ENCODE data around the gene SYNCRIP. TPM values are rescaled to one million over a fixed set of nuclear protein-coding genes. Genes with fewer than 3 reads are reported as not detected.
"Not testable (repeated sequence)": the region's sequence is repeated elsewhere in the genome, so short reads cannot be mapped to it uniquely, and the experiment has no call there.

Gene SYNCRIP
- total RNA-seq, 2 experiments from 2014 or later = 136 to 137 TPM

GRCh38 chr6:85593438-85594196 is 49.1 kb downstream of the SYNCRIP start, which contains the start of gene SNX14:
Gene SNX14, minus strand, starts transcription at chr6:85593858. Its CDS starts 140 bp downstream, at chr6:85593718.
- Mint-ChIP-seq H3K27me3 (ENCODE audit: low read depth) (no peaks in the 10 kb centered on the region), H3K4me1 (ENCODE audit: low read depth) (peaks cover 29% of the 10 kb centered on the region), H3K27ac (peak within 1 kb of the TSS; percentile 96), H3K9me3 (ENCODE audit: insufficient read depth) (peaks cover 13% of the 10 kb centered on the region), H3K36me3 (ENCODE audit: low read depth) (peaks cover 43% of the 10 kb centered on the region), H3K4me3 (peak within 1 kb of the TSS; percentile 93)
- POLR2A ChIA-PET = interaction anchor here (0.6 to 5.1 kb wide), 21 partner anchors 8 to 148 kb away, joined by 3 to 72 read pairs (median 3); partner anchors contain the start of genes NT5E and SYNCRIP
- peak; percentile 85 for ATAC-seq
- CTCF ChIA-PET = interaction anchor here (0.6 to 2.2 kb wide), 7 partner anchors 8 to 111 kb away, joined by 3 to 12 read pairs (median 4); no protein-coding TSS in a partner anchor
- DNase-seq = peak; percentile 87

GRCh38 chr6:85592033-85592432 is 50.7 kb downstream of the SYNCRIP start:
- Mint-ChIP-seq H3K9me3 (ENCODE audit: insufficient read depth) (peaks cover 13% of the 10 kb centered on the region), H3K4me3 (peak overlapping the region; percentile 93), H3K27me3 (ENCODE audit: low read depth) (no peaks in the 10 kb centered on the region), H3K4me1 (ENCODE audit: low read depth) (peaks cover 29% of the 10 kb centered on the region), H3K36me3 (ENCODE audit: low read depth) (peaks cover 43% of the 10 kb centered on the region), H3K27ac (peak overlapping the region; percentile 78)
- no peak for DNase-seq
- no peak for ATAC-seq
- POLR2A ChIA-PET = interaction anchor here (1.4 to 5.1 kb wide), 4 partner anchors 9 to 85 kb away, joined by 3 to 72 read pairs (median 29); partner anchors contain the start of gene SYNCRIP
- CTCF ChIA-PET = interaction anchor here (1.2 to 2.2 kb wide), 2 partner anchors 47 to 86 kb away, joined by 4 to 12 read pairs; no protein-coding TSS in a partner anchor

- H3K27ac Mint-ChIP-seq = no peak overlapping the region
- ChIA-PET POLR2A (interaction anchor here (3.4 to 5.1 kb wide), 2 partner anchors 52 to 86 kb away, joined by 38 to 72 read pairs; partner anchors contain the start of gene SYNCRIP), CTCF (interaction anchor here (1.2 to 1.3 kb wide), 2 partner anchors 10 to 48 kb away, joined by 3 to 4 read pairs; no protein-coding TSS in a partner anchor)
- H3K9me3 Mint-ChIP-seq (ENCODE audit: insufficient read depth) = peaks cover 13% of the 10 kb centered on the region
- H3K27me3 Mint-ChIP-seq (ENCODE audit: low read depth) = no peaks in the 10 kb centered on the region
- no peak for DNase-seq
- peak overlapping the region; percentile 10 for H3K4me3 Mint-ChIP-seq
- H3K36me3 Mint-ChIP-seq (ENCODE audit: low read depth) = peaks cover 46% of the 10 kb centered on the region
- ATAC-seq = no peak
- H3K4me1 Mint-ChIP-seq (ENCODE audit: low read depth) = peaks cover 29% of the 10 kb centered on the region
Observed at GRCh38 chr6:85591207-85591606, 51.5 kb downstream of the SYNCRIP start.

GRCh38 chr6:85585741-85586140 is 56.9 kb downstream of the SYNCRIP start:
- Mint-ChIP-seq H3K4me1 (ENCODE audit: low read depth) (peaks cover 13% of the 10 kb centered on the region), H3K36me3 (ENCODE audit: low read depth) (peaks cover 73% of the 10 kb centered on the region), H3K9me3 (ENCODE audit: insufficient read depth) (peaks cover 44% of the 10 kb centered on the region), H3K27ac (no peak overlapping the region), H3K4me3 (no peak overlapping the region), H3K27me3 (ENCODE audit: low read depth) (no peaks in the 10 kb centered on the region)
- ATAC-seq (no peak), DNase-seq (no peak)
- ChIA-PET POLR2A (no interaction called here), CTCF (no interaction called here)

- H3K27me3 Mint-ChIP-seq (ENCODE audit: low read depth); CTCF ChIA-PET; DNase-seq; ATAC-seq; H3K4me3 Mint-ChIP-seq; POLR2A ChIA-PET; H3K27ac Mint-ChIP-seq: not testable (repeated sequence)
- H3K4me1 Mint-ChIP-seq (ENCODE audit: low read depth) = peaks cover 18% of the 10 kb centered on the region
- peaks cover 38% of the 10 kb centered on the region for H3K9me3 Mint-ChIP-seq (ENCODE audit: insufficient read depth)
- H3K36me3 Mint-ChIP-seq (ENCODE audit: low read depth) = peaks cover 56% of the 10 kb centered on the region
Observed at GRCh38 chr6:85582832-85583231, 59.9 kb downstream of the SYNCRIP start.

GRCh38 chr6:85581572-85581971 is 61.1 kb downstream of the SYNCRIP start:
- Mint-ChIP-seq H3K9me3 (ENCODE audit: insufficient read depth) (peaks cover 38% of the 10 kb centered on the region), H3K4me3 (no peak overlapping the region), H3K27ac (no peak overlapping the region), H3K4me1 (ENCODE audit: low read depth) (peaks cover 18% of the 10 kb centered on the region), H3K27me3 (ENCODE audit: low read depth) (no peaks in the 10 kb centered on the region), H3K36me3 (ENCODE audit: low read depth) (peaks cover 52% of the 10 kb centered on the region)
- ATAC-seq (no peak), DNase-seq (no peak)
- POLR2A ChIA-PET = no interaction called here
- CTCF ChIA-PET = interaction anchor here (1.2 kb wide), 1 partner anchor 9 kb away, joined by 3 read pairs; no protein-coding TSS in a partner anchor

GRCh38 chr6:85580878-85581267 is 61.8 kb downstream of the SYNCRIP start:
- DNase-seq = no peak
- H3K27ac Mint-ChIP-seq = no peak overlapping the region

GRCh38 chr6:85580118-85580877 is 62.4 kb downstream of the SYNCRIP start:
- CTCF ChIA-PET = no interaction called here
- H3K4me1 Mint-ChIP-seq (ENCODE audit: low read depth) = peaks cover 18% of the 10 kb centered on the region
- H3K36me3 Mint-ChIP-seq (ENCODE audit: low read depth) = peaks cover 46% of the 10 kb centered on the region
- POLR2A ChIA-PET = interaction anchor here (1.4 kb wide), 1 partner anchor 14 kb away, joined by 3 read pairs; the partner anchor contains the start of gene SNX14
- H3K27me3 Mint-ChIP-seq (ENCODE audit: low read depth) = no peaks in the 10 kb centered on the region
- ATAC-seq (no peak), DNase-seq (no peak)
- H3K9me3 Mint-ChIP-seq (ENCODE audit: insufficient read depth) = peaks cover 32% of the 10 kb centered on the region
- no peak overlapping the region for H3K27ac Mint-ChIP-seq
- no peak overlapping the region for H3K4me3 Mint-ChIP-seq

More at GRCh38 chr6:85580878-85581267, 61.8 kb downstream of the SYNCRIP start:
- Mint-ChIP-seq H3K4me1 (ENCODE audit: low read depth) (peaks cover 18% of the 10 kb centered on the region), H3K4me3 (no peak overlapping the region), H3K9me3 (ENCODE audit: insufficient read depth) (peaks cover 34% of the 10 kb centered on the region), H3K36me3 (ENCODE audit: low read depth) (peaks cover 49% of the 10 kb centered on the region), H3K27me3 (ENCODE audit: low read depth) (no peaks in the 10 kb centered on the region)
- no peak for ATAC-seq
- CTCF ChIA-PET = interaction anchor here (1.2 kb wide), 1 partner anchor 10 kb away, joined by 3 read pairs; no protein-coding TSS in a partner anchor
- POLR2A ChIA-PET = interaction anchor here (1.4 kb wide), 1 partner anchor 13 kb away, joined by 3 read pairs; the partner anchor contains the start of gene SNX14

- Mint-ChIP-seq H3K36me3 (ENCODE audit: low read depth) (peaks cover 39% of the 10 kb centered on the region), H3K4me1 (ENCODE audit: low read depth) (peaks cover 18% of the 10 kb centered on the region), H3K27ac (no peak overlapping the region), H3K9me3 (ENCODE audit: insufficient read depth) (peaks cover 31% of the 10 kb centered on the region), H3K4me3 (no peak overlapping the region), H3K27me3 (ENCODE audit: low read depth) (no peaks in the 10 kb centered on the region)
- ChIA-PET CTCF (no interaction called here), POLR2A (interaction anchor here (1.4 kb wide), 1 partner anchor 14 kb away, joined by 3 read pairs; the partner anchor contains the start of gene SNX14)
- DNase-seq (no peak), ATAC-seq (peak; percentile 47)
Observed at GRCh38 chr6:85579581-85579980, 63.1 kb downstream of the SYNCRIP start.

GRCh38 chr6:85576476-85576875 is 66.2 kb downstream of the SYNCRIP start:
- no peak for DNase-seq
- ChIA-PET POLR2A (no interaction called here), CTCF (no interaction called here)
- H3K4me3 Mint-ChIP-seq = no peak overlapping the region
- no peak for ATAC-seq
- H3K36me3 Mint-ChIP-seq (ENCODE audit: low read depth) = peaks cover 30% of the 10 kb centered on the region
- peaks cover 14% of the 10 kb centered on the region for H3K4me1 Mint-ChIP-seq (ENCODE audit: low read depth)
- no peak overlapping the region for H3K27ac Mint-ChIP-seq
- H3K9me3 Mint-ChIP-seq (ENCODE audit: insufficient read depth) = peaks cover under 1% of the 10 kb centered on the region
- H3K27me3 Mint-ChIP-seq (ENCODE audit: low read depth) = no peaks in the 10 kb centered on the region

GRCh38 chr6:85574932-85575598 is 67.6 kb downstream of the SYNCRIP start:
- CTCF ChIA-PET = no interaction called here
- POLR2A ChIA-PET = no interaction called here
- Mint-ChIP-seq H3K4me1 (ENCODE audit: low read depth) (peaks cover 7% of the 10 kb centered on the region), H3K27ac (no peak overlapping the region), H3K9me3 (ENCODE audit: insufficient read depth) (no peaks in the 10 kb centered on the region), H3K4me3 (no peak overlapping the region), H3K27me3 (ENCODE audit: low read depth) (no peaks in the 10 kb centered on the region), H3K36me3 (ENCODE audit: low read depth) (peaks cover 27% of the 10 kb centered on the region)
- DNase-seq (no peak), ATAC-seq (no peak)

Measured in activated CD8-positive, alpha-beta T cell treated with anti-CD3 and anti-CD28 coated beads, Interleukin-2, amount 10 ng/mL, durations not matched to agents 7 days and 5 days (primary cell).